ENCODE results near the gene KIF1A.

GRCh38 chr2:240832205-240832727 is 12.2 kb upstream of the KIF1A start:
- TF ChIP-seq CTCF (conservative IDR thresholded peaks at IDR 0.05; ENCODE audit: low read length), result no peak
- no peak for TF ChIP-seq EZH2phosphoT487 (IDR thresholded peaks at IDR 0.05; ENCODE audit: borderline replicate concordance)
